ENCODE measurements around the gene FUCA1.
"Not testable (repeated sequence)": the region's sequence is repeated elsewhere in the genome, so short reads cannot be mapped to it uniquely, and the experiment has no call there.

Gene FUCA1

DNA sequence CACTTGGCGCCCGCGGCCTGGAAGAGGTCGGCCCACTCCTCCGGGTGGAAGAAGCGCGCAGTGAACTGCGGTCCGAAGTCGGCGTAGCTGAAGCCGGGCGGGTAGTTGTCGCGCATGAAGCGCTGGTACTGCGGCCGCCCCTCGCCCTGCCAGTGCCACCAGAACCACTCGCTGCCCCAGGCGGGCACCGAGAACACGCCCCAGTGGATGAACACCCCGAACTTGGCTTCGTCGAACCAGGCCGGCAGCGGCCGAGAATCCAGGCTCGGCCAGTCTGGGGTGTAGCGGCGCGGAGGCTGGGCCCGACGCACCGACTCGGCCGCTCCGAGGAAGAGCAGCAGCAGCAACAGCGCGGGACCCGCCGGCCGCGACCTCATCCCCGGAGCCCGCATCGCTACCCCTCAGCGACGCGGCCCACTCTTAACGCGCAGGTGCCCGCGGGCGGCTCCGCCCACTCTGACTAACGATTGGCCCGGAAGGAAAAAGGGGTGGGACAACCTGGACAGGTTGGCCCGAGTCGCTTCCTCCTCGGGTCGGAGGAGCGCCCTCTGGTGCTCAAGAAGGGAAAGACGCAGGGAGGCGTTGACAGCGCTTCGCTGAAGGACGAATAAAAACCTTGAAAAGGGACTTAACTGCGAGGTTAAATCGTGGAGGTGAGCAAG, at the start of gene FUCA1:
TSS of gene FUCA1 (minus strand) at position 396 of the 662 bp plus-strand sequence. CDS start at position 392, 4 bp downstream.
- DNase-seq, result peak; percentile 92

DNA sequence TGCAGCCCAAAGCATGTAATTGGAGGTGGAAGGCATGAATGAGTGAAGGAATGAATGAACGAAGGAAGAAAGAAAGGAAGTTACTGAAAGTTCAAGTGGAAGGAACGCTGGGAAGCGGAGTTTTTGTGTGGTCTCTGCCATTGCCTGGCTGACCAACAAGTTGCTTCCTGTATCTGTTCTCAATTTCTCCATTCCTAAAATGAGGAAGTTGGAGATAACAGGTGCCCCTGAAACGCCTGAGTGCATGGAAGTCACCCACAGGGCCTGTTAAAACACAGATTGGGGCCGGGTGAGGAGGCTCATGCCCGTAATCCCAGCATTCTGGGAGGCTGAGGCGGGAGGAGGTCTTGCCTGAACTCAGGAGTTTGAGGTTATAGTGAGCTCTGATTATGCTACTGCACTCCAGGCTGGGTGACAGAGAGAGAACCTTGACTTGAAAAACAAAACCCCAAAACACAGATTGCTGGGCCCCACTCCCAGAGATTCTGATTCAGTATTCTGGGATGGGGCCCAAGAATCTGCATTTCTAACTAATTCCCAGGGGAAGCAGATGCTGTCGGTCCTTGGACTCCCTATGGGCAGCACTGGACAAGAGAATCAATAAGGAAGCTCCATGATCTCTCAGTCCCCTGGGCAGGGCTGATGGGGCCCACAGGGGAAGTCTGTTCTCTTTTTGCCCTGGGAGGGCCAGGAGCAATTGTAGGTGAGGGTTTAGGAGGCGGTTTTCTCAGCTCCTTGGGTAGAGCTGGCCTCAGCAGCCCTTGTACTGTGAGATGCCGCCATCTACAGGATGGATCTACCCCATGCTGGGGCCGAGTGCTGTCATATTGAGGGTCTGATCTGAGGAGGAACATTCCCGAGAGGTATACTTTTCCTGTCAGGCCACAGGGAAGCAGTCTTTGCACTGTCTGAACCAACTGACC, 48.4 kb upstream of the FUCA1 start:
- DNase-seq, result no peak

DNA sequence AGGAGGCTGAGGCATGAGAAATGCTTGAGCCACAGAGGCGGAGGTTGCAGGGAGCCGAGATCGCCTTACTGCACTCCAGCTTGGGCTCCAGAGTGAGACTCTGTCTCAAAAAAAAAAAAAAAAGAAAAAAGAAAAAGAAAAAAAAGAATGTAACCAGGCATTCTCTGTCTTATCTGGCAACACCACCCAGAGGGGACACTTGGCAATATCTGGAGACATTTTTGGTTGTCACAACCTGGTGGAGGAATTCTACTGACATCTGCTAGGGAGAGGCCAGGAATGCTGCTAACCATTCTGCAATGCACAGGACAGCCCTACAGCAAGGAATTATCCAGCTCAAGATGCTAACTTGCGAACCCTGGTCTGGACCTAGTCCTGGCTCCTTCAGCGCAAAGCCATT, 47.4 kb upstream of the FUCA1 start:
- DNase-seq, result no peak

- no peak for DNase-seq
Measured at GRCh38 chr1:23914921-23915320, 46.8 kb upstream of the FUCA1 start.

GRCh38 chr1:23913212-23913880, 45.3 kb upstream of the FUCA1 start, which contains the start of gene CNR2:
CNR2 (minus strand) TSS chr1:23913362; CDS start chr1:23875617, 37,745 bp downstream.
- DNase-seq, result no peak

DNA sequence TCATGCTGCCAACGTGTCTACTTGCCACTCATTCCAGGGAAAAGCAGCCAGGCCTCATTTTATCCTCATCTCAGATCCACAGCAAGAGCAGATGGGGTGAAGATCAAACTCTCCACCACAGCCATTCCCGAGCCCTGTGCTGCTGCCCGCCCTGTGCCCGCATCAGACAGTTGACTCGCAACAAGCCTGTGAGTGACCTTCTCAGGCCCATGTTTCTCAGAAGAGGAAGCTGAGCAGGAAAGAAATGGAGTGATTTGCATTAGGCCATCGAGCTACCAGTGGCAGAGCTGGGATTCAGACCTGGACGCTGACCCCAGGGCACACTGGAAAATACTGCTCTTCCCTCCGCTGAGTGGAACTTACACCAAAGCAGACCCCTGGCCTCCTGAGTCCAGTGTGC, 43.8 kb upstream of the FUCA1 start:
- DNase-seq, result no peak

DNA sequence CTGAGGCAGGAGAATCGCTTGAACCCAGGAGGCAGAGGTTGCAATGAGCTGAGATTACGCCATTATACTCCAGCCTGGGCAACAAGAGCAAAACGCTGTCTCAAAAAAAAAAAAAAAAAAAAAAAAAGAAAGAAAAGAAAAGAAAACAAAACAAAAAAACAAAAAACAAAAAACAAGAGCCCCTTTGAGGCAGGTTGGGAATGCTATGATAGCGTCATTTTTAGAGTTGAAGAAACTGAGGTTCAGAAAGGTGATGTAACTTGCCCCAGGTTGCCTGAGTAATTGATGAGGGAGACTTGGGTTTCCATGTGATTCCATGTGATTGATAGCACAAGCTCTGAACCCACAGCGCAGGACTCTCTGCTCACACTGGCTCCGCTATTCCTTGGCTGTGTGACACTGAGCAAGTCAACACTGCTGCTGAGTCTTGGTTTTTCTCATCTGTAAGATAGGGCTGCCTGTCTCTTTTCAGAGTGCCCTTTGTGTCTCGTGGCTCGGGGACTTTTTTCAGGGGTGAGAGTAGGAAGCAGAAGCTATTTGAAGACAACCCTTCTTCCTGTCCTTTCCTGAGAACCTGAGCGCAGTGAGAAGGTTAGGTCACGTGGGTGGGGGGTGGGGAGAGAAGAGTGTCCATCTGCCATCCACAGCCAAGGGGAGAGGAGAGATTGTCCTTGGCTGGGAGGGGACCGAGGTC, 42.6 kb upstream of the FUCA1 start:
- no peak for DNase-seq

- DNase-seq, result no peak
Measured at GRCh38 chr1:23910144-23910543, 42.1 kb upstream of the FUCA1 start.

DNA sequence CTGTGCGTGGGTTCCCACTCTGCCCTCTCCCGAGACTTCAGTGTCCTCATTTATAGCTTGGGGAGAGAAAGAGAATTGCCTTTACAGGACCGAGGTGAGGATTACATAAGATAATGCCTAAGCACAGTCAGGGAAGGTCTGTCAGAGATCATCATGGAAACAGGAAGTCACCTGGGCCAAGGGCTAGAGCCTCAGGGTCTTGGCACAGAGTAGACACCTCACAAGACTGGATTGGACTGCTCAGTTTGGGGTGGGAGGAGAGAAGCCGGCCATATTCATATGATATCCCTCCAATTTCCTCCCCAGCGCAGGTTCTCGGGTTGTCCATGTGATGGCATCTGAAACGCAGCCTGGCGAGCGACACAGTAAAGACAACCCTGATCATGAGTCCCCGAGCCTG, 41.3 kb upstream of the FUCA1 start:
- DNase-seq, result no peak

DNA sequence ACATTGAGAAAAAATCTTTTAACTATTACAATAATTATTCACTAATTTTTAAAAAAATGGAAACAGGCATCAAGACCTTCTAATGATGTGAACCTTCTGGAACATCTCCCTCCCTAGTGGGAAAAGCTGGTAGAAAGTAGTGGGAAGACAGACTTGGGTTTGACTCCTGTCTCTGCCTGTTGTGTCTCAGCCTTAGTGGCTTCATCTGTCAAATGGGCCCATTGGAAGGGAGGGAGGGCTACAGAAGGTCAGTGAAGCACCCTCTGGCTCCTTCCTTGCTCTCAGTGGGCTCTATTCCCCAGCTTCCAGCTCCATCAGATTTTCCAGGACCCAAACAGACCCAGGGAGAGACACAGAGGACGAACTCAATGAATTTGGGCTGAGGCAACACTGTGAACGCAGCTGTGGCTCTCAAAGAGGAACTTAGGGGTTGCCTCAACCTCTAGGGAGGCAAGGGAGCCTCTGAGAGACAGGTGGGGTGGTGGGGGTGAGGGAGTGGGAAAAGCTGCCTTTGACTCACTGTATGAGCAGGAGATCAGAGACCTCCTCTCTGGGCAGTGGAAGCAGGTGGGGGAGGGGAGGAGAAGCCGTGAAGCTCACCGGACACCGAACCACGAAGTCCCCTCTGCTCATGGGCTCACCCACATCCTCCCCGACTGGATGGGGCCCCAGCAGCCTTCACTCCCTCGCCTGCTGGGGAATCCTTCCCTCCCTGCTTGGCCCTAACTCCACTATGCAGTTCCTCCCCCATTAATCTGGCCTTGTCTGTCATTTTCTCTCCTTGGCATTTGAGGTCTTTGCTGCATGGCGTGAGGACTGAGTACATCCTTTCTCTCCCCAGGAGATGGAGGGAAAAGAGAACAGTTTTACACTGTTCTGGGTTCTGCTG, 40.6 kb upstream of the FUCA1 start:
- peak; percentile 5 for DNase-seq

DNA sequence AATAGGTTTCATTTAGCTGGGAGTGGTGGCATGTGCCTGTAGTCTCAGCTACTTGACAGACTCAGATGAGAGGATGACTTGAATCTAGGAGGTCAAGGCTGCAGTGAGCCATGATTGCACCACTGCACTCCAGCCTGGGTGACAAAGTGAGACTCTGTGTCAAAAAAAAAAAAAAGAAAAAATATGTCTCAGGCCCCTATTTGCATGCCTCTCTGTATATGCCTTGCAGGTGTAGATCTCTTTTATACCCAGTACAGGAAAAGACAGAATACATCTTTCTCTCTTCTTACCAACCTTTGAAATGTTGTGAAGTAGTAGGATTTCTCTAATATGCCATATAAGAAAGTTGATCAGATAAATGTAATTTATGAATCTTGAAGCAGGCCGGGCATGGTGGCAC, 38.6 kb upstream of the FUCA1 start:
- no peak for DNase-seq

- no peak for DNase-seq
Measured at GRCh38 chr1:23905461-23906025, 37.5 kb upstream of the FUCA1 start.

GRCh38 chr1:23904748-23905357, 36.8 kb upstream of the FUCA1 start:
- no peak for DNase-seq

DNA sequence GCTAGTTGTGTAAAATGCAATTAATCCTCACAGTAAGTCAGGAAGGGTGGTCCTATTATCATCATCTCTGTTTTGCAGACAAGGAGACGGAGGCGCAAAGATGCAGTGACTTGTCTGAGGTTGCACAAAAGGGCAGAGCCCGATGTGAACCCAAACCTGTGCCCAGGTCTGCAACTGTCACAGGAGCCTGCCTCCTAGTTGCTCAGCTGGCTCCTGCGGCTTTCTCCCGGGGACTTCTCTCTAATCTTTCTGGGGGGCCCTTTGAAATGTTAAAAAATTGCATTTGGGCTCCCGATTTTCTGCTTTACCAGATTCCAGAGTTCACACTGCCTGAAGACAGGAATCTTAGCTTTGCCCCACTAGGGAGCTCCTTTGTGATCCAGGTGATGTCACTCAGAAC, 35.7 kb upstream of the FUCA1 start:
- DNase-seq, result no peak

DNA sequence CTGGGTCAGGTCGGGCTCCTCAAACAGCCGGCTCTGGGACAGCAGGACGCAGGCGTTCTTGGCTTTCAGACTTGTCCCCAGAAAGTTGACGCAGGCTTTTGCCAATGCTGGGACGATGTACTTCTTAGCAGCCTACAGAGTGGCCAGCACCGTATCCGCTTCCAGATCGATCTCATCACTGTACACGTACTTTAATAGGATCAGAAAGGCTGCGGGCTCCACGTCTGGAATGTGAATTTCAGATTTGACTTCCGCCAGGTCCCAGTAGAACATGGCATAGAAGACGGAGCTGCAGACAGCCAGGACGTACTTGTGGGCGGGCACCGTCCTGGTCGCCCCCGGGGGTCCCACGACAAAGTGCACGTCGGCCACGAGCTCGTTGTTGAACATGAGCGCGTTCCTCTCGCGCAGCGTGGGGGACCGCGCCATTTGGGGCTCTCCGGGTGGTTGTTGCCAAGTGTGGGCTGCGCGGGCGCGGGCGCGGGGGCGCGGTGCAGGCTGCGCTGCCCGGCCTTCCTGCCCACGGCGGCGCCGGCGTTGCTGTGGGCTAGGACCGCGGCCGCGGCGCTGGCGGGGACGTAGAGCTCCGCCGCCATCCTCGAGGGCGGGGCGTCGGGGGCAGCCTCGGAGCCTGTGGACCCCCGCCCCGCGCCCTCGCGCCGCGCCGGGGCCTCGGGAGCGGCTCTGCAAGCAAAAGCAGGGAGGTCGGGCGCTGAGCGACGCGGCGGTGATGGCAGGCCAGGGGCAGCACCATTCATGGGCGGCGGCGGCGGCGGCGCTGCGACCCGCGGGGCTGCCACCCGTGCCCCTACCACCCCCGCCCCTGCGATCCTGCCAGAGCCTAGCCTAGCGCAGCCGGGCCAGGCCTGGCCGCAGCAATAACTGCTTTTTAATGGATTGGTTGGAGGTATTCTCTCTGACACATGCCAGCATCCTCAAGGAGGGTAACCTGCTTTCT, 34.5 kb upstream of the FUCA1 start:
- DNase-seq, result no peak

- not testable (repeated sequence) for DNase-seq
Measured at GRCh38 chr1:23900017-23900416, 31.9 kb upstream of the FUCA1 start.

DNA sequence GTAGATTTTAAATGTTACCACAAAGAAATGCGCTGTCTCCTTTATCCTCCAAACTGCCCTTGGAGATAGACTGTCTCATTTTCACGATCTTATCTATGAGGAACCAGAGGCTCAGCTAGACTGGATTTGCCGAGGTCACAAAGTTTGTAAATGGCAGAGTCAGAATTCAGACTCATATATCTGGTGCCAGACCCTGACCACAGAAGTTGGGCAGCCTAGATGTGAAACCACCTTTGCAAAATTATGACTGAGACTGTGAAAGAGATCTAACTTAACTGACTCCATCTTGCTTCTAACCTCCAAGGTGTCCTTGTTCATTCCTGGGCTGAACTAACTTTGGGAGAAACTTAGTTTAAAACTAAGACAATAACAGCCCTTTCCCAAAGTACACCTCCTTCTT, 31.0 kb upstream of the FUCA1 start:
- DNase-seq, result no peak

DNA sequence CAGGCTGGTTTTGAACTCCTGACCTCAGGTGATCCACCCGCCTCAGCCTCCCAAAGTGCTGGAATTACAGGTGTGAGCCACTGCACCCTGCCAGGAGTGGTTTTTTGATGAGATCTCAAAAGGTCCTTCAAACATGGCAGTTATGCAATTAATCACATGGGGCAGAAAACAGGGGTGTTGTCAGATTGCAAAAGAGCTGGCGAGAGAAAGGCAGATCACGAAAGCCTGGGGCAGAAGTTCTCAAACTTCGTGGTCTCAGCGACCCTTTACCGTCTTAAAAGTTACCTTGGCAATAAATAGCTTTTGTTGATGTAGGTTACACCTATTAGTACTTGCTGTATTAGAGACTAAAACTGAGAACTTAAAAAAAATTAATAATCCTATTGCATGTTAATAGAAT, 29.0 kb upstream of the FUCA1 start:
- no peak for DNase-seq

- no peak for DNase-seq
Measured at GRCh38 chr1:23896491-23896890, 28.4 kb upstream of the FUCA1 start.

GRCh38 chr1:23895993-23896392, 27.9 kb upstream of the FUCA1 start:
- no peak for DNase-seq
